OCI-LY7 (cell line): Measurements from ENCODE around the gene SPAG5. TPM values are rescaled to one million over a fixed set of nuclear protein-coding genes. Genes with fewer than 3 reads are reported as not detected.

ENCODE experiments used
- BruUV-seq: library from RNA; stranded (reverse); fragments of 400-500 nt; replicated peaks from 2 replicates; lab custom pipeline; 2021; lab: Mats Ljungman, UMichigan
- CTCF ChIA-PET: fragments of 300-600 bp; sonication (Branson Sonifier 250); formaldehyde crosslinking; loops from one replicate; lab custom pipeline; 2022; ENCODE audit warnings: antibody characterized with exemption; ENCODE audit not compliant: unreplicated experiment; lab: Charles Lee
- POLR2A ChIA-PET: fragments of 300-600 bp; sonication (Branson Sonifier 250); formaldehyde crosslinking; loops from one replicate; lab custom pipeline; 2022; ENCODE audit warnings: antibody characterized with exemption; lab: Charles Lee
- DNase-seq: peaks from one replicate; pipeline ENCODE4 v3.0.0-alpha.2; 2015; ENCODE audit warnings: low spot score
- H2AFZ ChIP-seq: fragments of 200-600 bp; sonication (generic), shearing (Covaris generic); 2 replicates; pipeline ENCODE4 v1.6.1; 2014; ENCODE audit warnings: mild to moderate bottlenecking, antibody characterized with exemption, low read length, moderate library complexity
- H3K27ac ChIP-seq: fragments of 200-600 bp; sonication (generic); 2 replicates; pipeline ENCODE4 v1.5.1; 2014; ENCODE audit warnings: mixed run types, low read depth, mild to moderate bottlenecking, moderate library complexity, low read length, inconsistent platforms; ENCODE audit not compliant: poor library complexity, severe bottlenecking
- H3K36me3 ChIP-seq: fragments of 200-600 bp; sonication (generic); 2 replicates; pipeline ENCODE4 v1.6.1; 2014; ENCODE audit warnings: mild to moderate bottlenecking, antibody characterized with exemption, low read length, moderate library complexity, mixed read lengths; ENCODE audit not compliant: insufficient read depth
- H3K4me1 ChIP-seq: fragments of 200-600 bp; sonication (generic); 2 replicates; pipeline ENCODE4 v1.5.1; 2014; ENCODE audit warnings: mild to moderate bottlenecking, low read length; ENCODE audit not compliant: insufficient read depth, poor library complexity, severe bottlenecking
- H3K4me2 ChIP-seq: fragments of 200-600 bp; sonication (generic); 2 replicates; pipeline ENCODE4 v1.6.1; 2014; ENCODE audit warnings: mild to moderate bottlenecking, low read length
- H3K4me3 ChIP-seq: fragments of 200-600 bp; sonication (generic); 2 replicates; pipeline ENCODE4 v1.5.1; 2014; ENCODE audit warnings: mild to moderate bottlenecking, low read depth, low read length; ENCODE audit not compliant: poor library complexity, severe bottlenecking
- H3K79me2 ChIP-seq: fragments of 200-600 bp; sonication (generic); 2 replicates; pipeline ENCODE4 v1.6.1; 2016; ENCODE audit warnings: low read depth, mild to moderate bottlenecking, low read length, moderate library complexity, mixed read lengths; ENCODE audit not compliant: insufficient read depth
- H3K9me2 ChIP-seq: fragments of 200-600 bp; sonication (generic); 2 replicates; pipeline ENCODE4 v1.6.1; 2016; ENCODE audit warnings: mild to moderate bottlenecking, low read length, mixed read lengths; ENCODE audit not compliant: insufficient read depth
- H3K9me3 ChIP-seq: fragments of 200-600 bp; sonication (generic); 2 replicates; pipeline ENCODE4 v1.6.1; 2014; ENCODE audit warnings: mild to moderate bottlenecking, mixed run types, low read length, mixed read lengths
- H4K20me1 ChIP-seq: fragments of 200-600 bp; sonication (generic); 2 replicates; pipeline ENCODE4 v1.6.1; 2014; ENCODE audit warnings: mild to moderate bottlenecking, antibody characterized with exemption, low read length, moderate library complexity, mixed read lengths; ENCODE audit not compliant: insufficient read depth
- EZH2phosphoT487 ChIP-seq: fragments of 200-600 bp; sonication (generic); IDR thresholded peaks from 2 replicates; pipeline ENCODE4 v1.6.1; 2018; ENCODE audit warnings: low read depth, borderline replicate concordance, mild to moderate bottlenecking, mixed run types, antibody characterized with exemption, low read length, moderate library complexity, mixed read lengths
- intact Hi-C: fragments of 100-400 bp; cut with micrococcal nuclease; formaldehyde crosslinking; loops from one replicate; pipeline ENCODE4 v1.10.0; 2022; ENCODE audit not compliant: unreplicated experiment
- total RNA-seq, 2 experiments: library from RNA; depleted of rRNA in 1 of 2; stranded (reverse); fragments of >200 nt in 1 of 2; shearing (Covaris generic) in 1 of 2; gene quantifications; 2 replicates each; pipeline ENCODE4 v1.2.3, GENCODE V29; 2014 to 2022
- TF ChIP-seq, protein P1 (sequence below): fragments of 200-600 bp; sonication (generic); conservative IDR thresholded peaks from 2 replicates; pipeline ENCODE4 v1.5.1; 2014; ENCODE audit warnings: mild to moderate bottlenecking, antibody characterized with exemption, low read length, moderate library complexity, mixed read lengths

SPAG5 gene
- total RNA-seq, 2 experiments from 2014 or later: 152 to 161 TPM

DNA sequence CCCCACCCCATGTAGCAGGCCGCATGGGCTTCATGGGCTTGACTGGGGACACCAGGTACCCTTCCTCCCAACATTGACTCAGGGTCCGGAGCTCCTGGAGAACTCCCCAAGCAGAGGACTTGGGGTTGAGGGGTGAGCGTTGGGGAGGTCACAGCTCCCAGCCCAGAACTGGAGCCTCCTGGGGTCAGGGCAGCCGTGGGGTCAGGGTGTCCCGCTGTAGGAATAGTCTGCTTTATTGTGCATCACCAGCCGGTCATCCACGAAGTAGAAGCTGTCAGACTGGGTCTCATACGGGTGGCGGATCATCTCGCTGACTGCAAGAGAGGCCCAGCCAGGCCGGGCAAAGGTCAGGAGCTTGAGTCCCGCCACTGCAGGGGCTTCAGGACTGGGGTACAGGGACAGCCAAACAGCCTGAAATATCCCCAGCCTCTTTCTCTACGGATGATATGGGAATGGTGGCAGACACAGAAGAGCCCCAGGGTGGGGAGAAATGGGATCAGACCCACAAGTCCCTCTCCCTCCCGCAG is 51.7 kb downstream of the SPAG5 start:
- no peak overlapping the region for H3K4me3 ChIP-seq
- peaks cover 27% of the 10 kb centered on the region for H3K4me1 ChIP-seq

DNA sequence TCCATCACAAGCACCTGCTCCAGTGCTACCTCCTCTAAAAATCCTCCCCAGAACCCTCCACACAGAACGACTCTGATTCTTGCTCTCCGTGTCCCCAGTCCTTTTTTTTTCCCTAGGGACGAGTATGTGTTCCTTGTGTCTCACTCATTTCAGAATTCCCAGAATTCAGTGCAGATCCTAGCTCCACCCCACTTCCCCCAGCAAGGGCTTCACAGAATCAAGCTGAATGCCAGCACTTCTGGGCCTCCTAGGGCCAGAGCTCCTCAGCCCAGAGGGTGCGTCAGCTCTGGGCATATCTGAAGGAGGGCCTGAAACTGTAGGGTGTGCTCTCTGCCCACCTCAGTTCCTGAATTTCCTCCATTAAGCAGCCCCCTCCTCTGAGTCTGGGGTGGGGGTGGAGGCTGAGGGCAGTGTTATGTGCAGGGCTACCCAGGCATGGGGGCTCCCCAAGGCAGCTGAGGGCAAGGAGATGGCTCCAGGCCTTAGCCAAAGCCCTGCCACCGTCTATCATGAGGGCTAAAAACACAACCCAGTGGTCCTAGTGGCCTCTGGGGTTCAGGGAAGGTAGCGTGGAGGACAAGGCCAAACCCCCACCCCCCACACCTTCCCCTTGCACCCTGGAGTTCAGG is 52.9 kb downstream of the SPAG5 start:
- no peaks in the 10 kb centered on the region for H4K20me1 ChIP-seq
- ChIA-PET CTCF (no interaction called here), POLR2A (no interaction called here)
- peaks cover 19% of the 10 kb centered on the region for H3K4me1 ChIP-seq
- no peak overlapping the region for H3K27ac ChIP-seq
- H3K4me3 ChIP-seq: no peak overlapping the region
- H3K79me2 ChIP-seq: no peaks in the 10 kb centered on the region
- no peaks in the 10 kb centered on the region for H3K36me3 ChIP-seq
- no peak for DNase-seq
- no TSS peak for BruUV-seq
- H3K4me2 ChIP-seq: no peak overlapping the region
- TF ChIP-seq EZH2phosphoT487: no peak
- TF ChIP-seq, protein P1, sequence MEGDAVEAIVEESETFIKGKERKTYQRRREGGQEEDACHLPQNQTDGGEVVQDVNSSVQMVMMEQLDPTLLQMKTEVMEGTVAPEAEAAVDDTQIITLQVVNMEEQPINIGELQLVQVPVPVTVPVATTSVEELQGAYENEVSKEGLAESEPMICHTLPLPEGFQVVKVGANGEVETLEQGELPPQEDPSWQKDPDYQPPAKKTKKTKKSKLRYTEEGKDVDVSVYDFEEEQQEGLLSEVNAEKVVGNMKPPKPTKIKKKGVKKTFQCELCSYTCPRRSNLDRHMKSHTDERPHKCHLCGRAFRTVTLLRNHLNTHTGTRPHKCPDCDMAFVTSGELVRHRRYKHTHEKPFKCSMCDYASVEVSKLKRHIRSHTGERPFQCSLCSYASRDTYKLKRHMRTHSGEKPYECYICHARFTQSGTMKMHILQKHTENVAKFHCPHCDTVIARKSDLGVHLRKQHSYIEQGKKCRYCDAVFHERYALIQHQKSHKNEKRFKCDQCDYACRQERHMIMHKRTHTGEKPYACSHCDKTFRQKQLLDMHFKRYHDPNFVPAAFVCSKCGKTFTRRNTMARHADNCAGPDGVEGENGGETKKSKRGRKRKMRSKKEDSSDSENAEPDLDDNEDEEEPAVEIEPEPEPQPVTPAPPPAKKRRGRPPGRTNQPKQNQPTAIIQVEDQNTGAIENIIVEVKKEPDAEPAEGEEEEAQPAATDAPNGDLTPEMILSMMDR: no peak
- no peaks in the 10 kb centered on the region for H3K9me3 ChIP-seq
- intact Hi-C loops: no loop called here
- no peaks in the 10 kb centered on the region for H3K9me2 ChIP-seq
- no peak overlapping the region for H2AFZ ChIP-seq

More for the DNA sequence above, 51.7 kb downstream of the SPAG5 start:
- Histone ChIP-seq H3K4me2 (no peak overlapping the region; the same call in 1 of the 2 replicates), H4K20me1 (no peaks in the 10 kb centered on the region), H3K9me2 (no peaks in the 10 kb centered on the region), H3K9me3 (no peaks in the 10 kb centered on the region), H3K36me3 (no peaks in the 10 kb centered on the region), H3K79me2 (no peaks in the 10 kb centered on the region), H3K27ac (no peak overlapping the region), H2AFZ (no peak overlapping the region)
- TF ChIP-seq, protein P1: no peak
- no peak for TF ChIP-seq EZH2phosphoT487
- ChIA-PET CTCF (no interaction called here), POLR2A (interaction anchor here (0.6 kb wide), 1 partner anchor 102 kb away, joined by 5 read pairs; no protein-coding TSS in a partner anchor)
- no TSS peak for BruUV-seq
- DNase-seq: no peak
- intact Hi-C loops: no loop called here

DNA sequence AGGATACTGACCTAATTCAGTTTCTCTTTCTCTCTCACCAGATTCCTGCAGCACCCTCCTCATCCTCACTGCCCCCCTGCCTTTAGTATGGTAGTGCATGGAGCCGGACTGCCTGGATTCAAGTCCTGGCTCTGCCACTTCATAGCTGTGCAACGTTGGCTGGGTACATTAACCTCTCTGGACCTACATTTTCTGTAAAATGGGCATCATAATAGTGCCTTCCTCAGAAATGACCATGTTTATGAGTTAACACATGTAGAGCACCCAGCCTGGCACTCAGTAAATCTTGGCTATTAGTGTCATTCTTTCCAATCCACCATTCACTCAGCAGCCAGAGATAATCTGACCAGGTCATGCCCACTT is 53.7 kb downstream of the SPAG5 start:
- no TSS peak for BruUV-seq
- ChIA-PET POLR2A (no interaction called here), CTCF (no interaction called here)
- Histone ChIP-seq H3K4me2 (no peak overlapping the region), H3K9me3 (no peaks in the 10 kb centered on the region), H4K20me1 (no peaks in the 10 kb centered on the region), H3K79me2 (no peaks in the 10 kb centered on the region), H3K4me1 (peaks cover 17% of the 10 kb centered on the region), H3K4me3 (no peak overlapping the region), H3K36me3 (no peaks in the 10 kb centered on the region), H2AFZ (no peak overlapping the region), H3K27ac (no peak overlapping the region), H3K9me2 (no peaks in the 10 kb centered on the region)
- DNase-seq: no peak
- TF ChIP-seq, protein P1: no peak
- intact Hi-C loops: no loop called here
